Parathyroid adenoma (tissue), 2 donors: ENCODE measurements around the gene MPP2.

ENCODE experiments used
- H2AFZ ChIP-seq: fragments of 300-600 bp; sonication (generic); one replicate; pipeline ENCODE4 v1.7.0; 2017; ENCODE audit warnings: antibody characterized with exemption, mild to moderate bottlenecking
- H3K27ac ChIP-seq: fragments of 300-600 bp; sonication (generic); one replicate; pipeline ENCODE4 v1.7.0; 2017
- H3K27me3 ChIP-seq: fragments of 300-600 bp; sonication (generic); one replicate; pipeline ENCODE4 v1.7.0; 2017; ENCODE audit warnings: low read length; ENCODE audit not compliant: control insufficient read depth, insufficient read depth
- H3K36me3 ChIP-seq: fragments of 300-600 bp; sonication (generic); one replicate; pipeline ENCODE4 v1.7.0; 2017; ENCODE audit warnings: low read length; ENCODE audit not compliant: control insufficient read depth, insufficient read depth
- H3K4me1 ChIP-seq: fragments of 300-600 bp; sonication (generic); one replicate; pipeline ENCODE4 v1.7.0; 2017; ENCODE audit warnings: control low read depth
- H3K4me2 ChIP-seq: fragments of 300-600 bp; sonication (generic); one replicate; pipeline ENCODE4 v1.7.0; 2017; ENCODE audit warnings: low read length
- H3K4me3 ChIP-seq: fragments of 300-600 bp; sonication (generic); one replicate; pipeline ENCODE4 v1.7.0; 2017; ENCODE audit warnings: low read depth, low read length
- H3K79me2 ChIP-seq: fragments of 300-600 bp; sonication (generic); one replicate; pipeline ENCODE4 v1.7.0; 2017; ENCODE audit warnings: control low read depth
- H3K9ac ChIP-seq: fragments of 300-600 bp; sonication (generic); one replicate; pipeline ENCODE4 v1.7.0; 2017; ENCODE audit warnings: mild to moderate bottlenecking
- H3K9me3 ChIP-seq: fragments of 300-600 bp; sonication (generic); one replicate; pipeline ENCODE4 v1.7.0; 2017; ENCODE audit warnings: low read length; ENCODE audit not compliant: control insufficient read depth
- CTCF ChIP-seq: fragments of 300-600 bp; sonication (generic); IDR thresholded peaks from one replicate; pipeline ENCODE4 v1.7.0; 2017; ENCODE audit warnings: antibody characterized with exemption, mild to moderate bottlenecking
- donor health status: primary hyperparathyroidism.

MPP2 gene

GRCh38 chr17:43849116-43849515 lies 58.2 kb downstream of the MPP2 start:
- Histone ChIP-seq H3K4me1 (no peaks in the 10 kb centered on the region), H3K79me2 (no peaks in the 10 kb centered on the region), H2AFZ (no peak overlapping the region), H3K9me3 (no peaks in the 10 kb centered on the region), H3K4me3 (no peak overlapping the region), H3K27ac (no peak overlapping the region), H3K27me3 (no peaks in the 10 kb centered on the region), H3K9ac (no peak overlapping the region), H3K36me3 (no peaks in the 10 kb centered on the region), H3K4me2 (no peak overlapping the region)
- no peak for TF ChIP-seq CTCF

- Histone ChIP-seq H3K27me3 (no peaks in the 10 kb centered on the region), H3K4me2 (no peak overlapping the region), H3K79me2 (no peaks in the 10 kb centered on the region), H3K27ac (no peak overlapping the region), H3K36me3 (no peaks in the 10 kb centered on the region), H3K4me1 (no peaks in the 10 kb centered on the region), H3K9me3 (no peaks in the 10 kb centered on the region), H3K9ac (no peak overlapping the region), H2AFZ (no peak overlapping the region), H3K4me3 (no peak overlapping the region)
- no peak for TF ChIP-seq CTCF
Observed at GRCh38 chr17:43848601-43849000, 58.7 kb downstream of the MPP2 start.

GRCh38 chr17:43846963-43847371 lies 60.4 kb downstream of the MPP2 start, which contains the start of gene CD300LG:
CD300LG (plus strand) TSS chr17:43847176; CDS start chr17:43847217, 41 bp downstream.
- H3K4me2 ChIP-seq = no peak within 1 kb of the TSS
- H3K36me3 ChIP-seq = no peaks in the 10 kb centered on the region
- H3K27ac ChIP-seq = no peak within 1 kb of the TSS
- H2AFZ ChIP-seq = peak within 1 kb of the TSS; percentile 13
- H3K27me3 ChIP-seq = no peaks in the 10 kb centered on the region
- H3K9me3 ChIP-seq = no peaks in the 10 kb centered on the region
- H3K9ac ChIP-seq = no peak within 1 kb of the TSS
- no peaks in the 10 kb centered on the region for H3K79me2 ChIP-seq
- no peak for TF ChIP-seq CTCF
- no peaks in the 10 kb centered on the region for H3K4me1 ChIP-seq
- H3K4me3 ChIP-seq = no peak within 1 kb of the TSS

GRCh38 chr17:43846221-43846712 lies 61.1 kb downstream of the MPP2 start:
- H3K27ac ChIP-seq = no peak overlapping the region
- H3K4me3 ChIP-seq = no peak overlapping the region
- no peak overlapping the region for H3K4me2 ChIP-seq
- no peak overlapping the region for H3K9ac ChIP-seq
- H3K36me3 ChIP-seq = no peaks in the 10 kb centered on the region
- H2AFZ ChIP-seq = peak overlapping the region; percentile 4
- H3K4me1 ChIP-seq = no peaks in the 10 kb centered on the region
- no peaks in the 10 kb centered on the region for H3K79me2 ChIP-seq
- no peaks in the 10 kb centered on the region for H3K9me3 ChIP-seq
- no peaks in the 10 kb centered on the region for H3K27me3 ChIP-seq
- TF ChIP-seq CTCF = peak; percentile 99

- Histone ChIP-seq H3K4me2 (no peak overlapping the region), H2AFZ (peak overlapping the region; percentile 4), H3K9ac (no peak overlapping the region), H3K4me3 (no peak overlapping the region), H3K36me3 (no peaks in the 10 kb centered on the region), H3K4me1 (no peaks in the 10 kb centered on the region), H3K9me3 (no peaks in the 10 kb centered on the region), H3K27me3 (no peaks in the 10 kb centered on the region), H3K79me2 (no peaks in the 10 kb centered on the region), H3K27ac (no peak overlapping the region)
- TF ChIP-seq CTCF = no peak
Observed at GRCh38 chr17:43845766-43846165, 61.6 kb downstream of the MPP2 start.
